NCI-H2227 (cell line): ENCODE measurements around the gene LSP1.
"Not testable (repeated sequence)": the region's sequence is repeated elsewhere in the genome, so short reads cannot be mapped to it uniquely, and the experiment has no call there.

Experiments
- DNase-seq: peaks from one replicate; lab custom pipeline; 2025; ENCODE audit not compliant: unreplicated experiment; lab: John Stamatoyannopoulos, UW

The LSP1 gene, protein sequence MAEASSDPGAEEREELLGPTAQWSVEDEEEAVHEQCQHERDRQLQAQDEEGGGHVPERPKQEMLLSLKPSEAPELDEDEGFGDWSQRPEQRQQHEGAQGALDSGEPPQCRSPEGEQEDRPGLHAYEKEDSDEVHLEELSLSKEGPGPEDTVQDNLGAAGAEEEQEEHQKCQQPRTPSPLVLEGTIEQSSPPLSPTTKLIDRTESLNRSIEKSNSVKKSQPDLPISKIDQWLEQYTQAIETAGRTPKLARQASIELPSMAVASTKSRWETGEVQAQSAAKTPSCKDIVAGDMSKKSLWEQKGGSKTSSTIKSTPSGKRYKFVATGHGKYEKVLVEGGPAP

DNA sequence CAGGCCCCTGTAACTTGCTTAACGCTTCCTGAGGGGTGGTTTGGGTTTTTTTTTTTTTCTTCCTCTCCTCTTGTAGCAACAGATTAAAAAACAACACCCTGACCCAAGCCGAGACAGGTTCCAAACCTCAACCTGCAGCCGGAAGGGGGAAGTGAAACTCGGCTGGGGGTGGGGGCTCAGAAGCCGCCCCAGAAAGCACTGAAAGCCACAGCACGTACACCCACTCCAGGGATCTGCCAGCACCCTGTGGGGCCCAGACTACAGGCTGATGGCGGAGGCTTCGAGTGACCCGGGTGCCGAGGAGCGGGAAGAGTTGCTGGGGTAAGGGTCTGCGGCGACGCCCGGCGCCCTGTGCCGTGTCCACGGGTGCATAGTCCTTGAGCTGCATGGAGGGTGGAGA is at the start of gene LSP1:
Gene LSP1 (plus strand): TSS at position 208 of the 400 bp plus-strand sequence. CDS start 61 bp downstream, at position 269.
- DNase-seq = no peak

DNA sequence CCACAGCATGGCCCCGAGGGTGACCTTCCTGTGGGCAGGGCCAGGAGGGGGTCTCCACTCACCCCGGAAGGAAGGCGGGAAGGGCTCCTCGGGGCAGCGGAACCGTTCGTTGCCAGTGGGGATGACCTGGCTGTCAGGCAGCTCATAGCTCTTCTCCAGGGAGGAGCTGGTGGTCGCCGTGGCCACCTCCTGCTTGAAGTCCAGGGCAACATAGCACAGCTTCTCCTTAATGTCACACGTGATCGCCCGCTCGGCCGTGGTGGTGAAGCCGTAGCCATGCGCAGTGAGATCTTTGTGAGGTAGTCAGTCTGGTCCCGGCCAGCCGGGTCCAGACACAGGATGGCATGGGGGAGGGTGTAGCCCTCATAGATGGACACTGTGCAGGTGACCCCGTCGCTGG is 49.6 kb upstream of the LSP1 start:
- DNase-seq = no peak

DNA sequence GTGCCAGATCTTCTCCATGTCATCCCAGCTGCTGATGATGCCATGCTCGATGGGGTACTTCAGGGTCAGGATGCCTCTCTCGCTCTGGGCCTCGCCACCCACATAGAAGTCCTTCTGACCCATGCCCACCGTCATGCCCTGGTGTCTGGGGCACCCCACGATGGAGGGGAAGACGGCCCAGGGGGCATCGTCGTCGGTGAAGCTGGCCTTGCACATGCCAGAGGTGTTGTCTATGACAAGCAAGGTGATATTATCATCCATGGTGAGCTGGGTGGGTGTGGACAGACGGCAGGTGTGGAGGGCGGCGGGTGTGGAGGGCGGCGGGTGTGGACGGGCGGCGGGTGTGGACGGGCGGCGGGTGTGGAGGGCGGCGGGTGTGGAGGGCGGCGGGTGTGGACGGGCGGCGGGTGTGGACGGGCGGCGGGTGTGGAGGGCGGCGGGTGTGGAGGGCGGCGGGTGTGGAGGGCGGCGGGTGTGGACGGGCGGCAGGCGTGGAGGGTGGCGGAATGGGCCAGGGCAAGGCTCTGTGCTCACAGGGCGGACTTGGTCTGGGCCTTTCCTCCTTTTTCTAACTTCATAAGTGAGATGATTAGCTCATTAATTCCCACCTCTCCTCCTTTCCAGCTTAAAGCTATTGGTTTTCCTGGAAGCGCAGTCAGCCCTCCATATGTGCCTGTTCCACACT is 48.9 kb upstream of the LSP1 start:
- DNase-seq = not testable (repeated sequence)

DNA sequence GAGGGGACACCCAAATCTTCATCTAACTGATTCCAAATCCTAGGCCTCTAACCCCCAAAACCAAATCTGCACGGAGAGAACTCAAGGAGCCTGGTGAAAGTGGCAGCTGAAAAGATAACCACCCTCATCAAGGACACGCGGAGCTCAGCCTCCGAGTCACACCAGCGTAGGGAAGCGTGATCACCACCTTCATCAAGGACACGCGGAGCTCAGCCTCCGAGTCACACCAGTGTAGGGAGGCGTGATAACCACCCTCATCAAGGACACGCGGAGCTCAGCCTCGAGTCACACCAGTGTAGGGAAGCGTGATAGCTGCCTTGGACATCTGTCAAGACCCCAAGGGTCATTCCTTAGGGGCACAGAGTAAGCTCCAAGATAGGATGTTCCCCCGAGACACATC is 47.4 kb upstream of the LSP1 start:
- no peak for DNase-seq

DNA sequence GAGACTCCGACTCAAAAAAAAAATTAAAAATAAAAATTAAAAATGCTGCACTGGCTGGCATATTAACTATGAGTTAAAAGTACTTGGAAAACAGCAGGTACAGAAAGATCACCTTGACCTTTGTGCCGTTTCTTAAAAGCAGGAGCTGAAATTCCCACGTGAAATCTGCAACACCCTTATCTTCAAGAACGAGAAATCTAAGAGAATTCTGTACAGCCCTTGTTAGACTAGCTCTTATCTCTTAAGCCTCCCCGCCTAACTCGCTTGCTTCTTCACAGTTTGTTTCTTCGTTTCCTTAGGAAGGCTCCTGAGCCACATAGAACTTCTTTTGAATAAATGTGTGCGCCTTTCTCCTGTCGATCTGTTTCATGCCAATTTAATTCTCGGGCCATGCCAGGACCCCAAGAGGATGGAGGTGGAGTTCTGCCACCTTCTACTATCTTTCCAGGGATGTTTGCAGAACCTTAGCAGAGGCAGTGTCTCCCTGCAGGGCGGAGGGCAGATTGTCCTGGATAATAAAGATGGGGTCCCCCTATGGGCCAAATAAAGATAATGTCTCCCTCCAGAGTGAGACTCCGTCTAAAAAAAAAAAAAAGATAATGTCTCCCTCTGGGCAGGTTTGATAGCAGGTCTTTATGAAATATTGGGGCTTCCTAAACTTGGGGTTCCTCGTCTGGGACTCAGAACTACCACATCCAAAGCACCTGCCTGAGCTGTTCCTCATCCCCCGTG is 45.5 kb upstream of the LSP1 start:
- no peak for DNase-seq

DNA sequence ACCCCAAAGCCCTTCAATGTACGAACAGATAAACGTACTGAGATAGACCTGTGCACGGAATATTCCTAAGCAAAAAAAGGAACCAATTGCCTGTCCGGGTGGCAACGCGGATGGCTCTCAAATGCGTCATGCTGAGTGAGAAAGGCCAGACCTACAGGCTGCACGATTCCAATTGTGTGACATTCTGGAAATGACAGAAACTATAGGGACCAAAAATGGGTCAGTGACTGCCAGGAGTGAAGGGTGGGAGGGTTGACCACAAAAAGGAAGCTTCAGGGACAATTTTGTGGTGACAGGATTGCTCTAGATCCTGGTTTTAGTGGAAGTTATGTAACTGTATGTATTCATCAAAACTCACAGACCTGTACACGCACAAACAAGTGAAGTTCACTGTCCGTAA is 42.1 kb upstream of the LSP1 start:
- no peak for DNase-seq

DNA sequence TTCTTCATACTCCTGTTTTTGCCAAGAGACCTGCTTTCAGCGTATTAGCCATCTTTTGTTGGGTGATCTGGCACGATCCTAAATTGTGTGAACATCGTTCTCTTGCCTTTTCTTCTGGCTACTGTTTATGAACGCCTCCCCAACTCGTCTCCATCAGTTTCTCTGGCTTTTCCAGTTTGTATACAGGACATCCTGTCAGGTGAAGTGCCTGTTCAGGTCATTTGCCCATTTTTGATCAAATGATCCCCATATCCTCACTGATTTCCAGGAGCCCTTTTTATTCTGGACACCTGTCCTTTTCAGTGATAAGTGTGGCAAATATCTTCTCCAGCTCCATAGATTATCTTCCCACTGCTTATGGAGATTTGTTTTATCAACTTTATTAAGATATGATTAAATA is 40.6 kb upstream of the LSP1 start:
- no peak for DNase-seq

DNA sequence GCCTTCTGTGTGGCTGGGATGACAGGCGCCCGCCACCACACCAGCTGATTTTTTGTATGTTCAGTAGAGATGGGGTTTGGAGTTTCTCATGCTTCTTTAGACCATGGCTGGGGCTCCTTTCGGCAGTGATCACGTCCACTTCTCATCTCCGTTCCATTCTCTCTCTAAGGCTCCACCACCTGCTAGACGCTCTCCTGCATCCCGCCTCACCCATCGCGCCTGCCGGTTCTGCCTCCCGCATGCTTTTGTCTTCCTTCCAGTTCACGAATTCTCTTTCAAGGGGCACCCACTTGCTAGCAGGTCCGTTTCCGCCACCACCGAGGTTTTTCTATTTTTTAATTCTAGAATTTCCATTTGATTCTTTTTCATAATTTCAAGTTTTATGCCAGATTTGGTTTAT is 40.1 kb upstream of the LSP1 start:
- no peak for DNase-seq

GRCh38 chr11:1813356-1813755 is 39.5 kb upstream of the LSP1 start:
- DNase-seq = not testable (repeated sequence)

- no peak for DNase-seq
Measured at GRCh38 chr11:1814691-1815090, 38.2 kb upstream of the LSP1 start.

GRCh38 chr11:1815311-1815710 is 37.6 kb upstream of the LSP1 start:
- no peak for DNase-seq

DNA sequence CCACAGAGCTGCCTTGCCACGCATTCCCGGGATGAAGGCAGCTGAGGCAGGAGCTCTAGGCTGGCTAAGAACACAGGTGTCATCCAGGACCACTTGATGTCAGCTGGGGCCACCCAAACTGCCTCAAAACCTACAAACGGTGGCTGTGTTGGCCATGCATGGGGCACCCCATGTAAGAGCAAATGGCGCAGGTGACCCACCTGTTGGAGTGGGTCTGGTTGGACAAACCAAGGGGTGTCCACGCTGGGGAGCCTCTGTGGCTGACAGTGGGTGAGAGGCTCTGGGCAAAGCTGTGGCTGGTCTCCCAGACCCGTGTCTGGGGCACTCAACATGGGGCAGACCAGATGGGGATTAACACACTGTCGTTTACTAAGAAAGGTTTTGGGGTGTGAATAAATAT is 37.1 kb upstream of the LSP1 start:
- DNase-seq = no peak

DNA sequence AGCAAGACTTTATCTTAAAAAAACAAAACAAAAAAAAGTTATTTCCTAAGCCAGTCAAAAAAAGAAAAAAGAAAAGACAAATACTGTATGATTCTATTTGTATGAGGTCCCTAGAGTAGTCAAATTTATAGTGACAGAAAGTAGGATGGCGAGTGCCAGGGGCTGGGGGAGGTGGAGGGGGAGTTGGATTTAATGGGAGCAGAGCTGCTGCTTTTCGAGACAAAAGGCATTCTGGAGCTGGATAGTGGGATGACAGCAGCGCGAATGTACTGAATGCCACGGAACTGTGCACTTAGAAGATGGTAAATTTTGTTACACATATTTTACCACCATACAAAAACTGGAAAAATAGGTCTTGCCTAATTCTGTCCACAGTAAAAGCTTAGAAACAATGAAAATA is 35.9 kb upstream of the LSP1 start:
- no peak for DNase-seq

GRCh38 chr11:1817511-1817910 is 35.4 kb upstream of the LSP1 start:
- DNase-seq = no peak

DNA sequence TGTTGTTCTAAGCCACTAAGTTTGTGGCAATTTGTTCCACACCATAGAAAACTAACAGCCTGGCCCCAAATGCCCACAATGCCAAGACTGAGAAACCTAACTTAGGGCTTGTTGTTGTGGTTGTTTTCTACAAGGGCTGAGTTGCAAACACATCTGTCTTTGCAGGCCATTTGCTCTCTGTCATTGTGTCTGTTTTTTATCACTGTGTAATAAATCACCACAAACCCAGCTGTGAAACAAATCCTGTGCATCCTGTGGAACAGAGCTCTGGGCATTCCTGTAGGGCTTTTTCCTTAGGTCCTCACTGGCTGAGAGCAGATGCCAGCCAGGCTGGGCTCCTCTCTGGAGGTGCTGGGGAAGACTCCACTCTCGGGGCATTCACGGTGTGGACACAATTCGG is 33.8 kb upstream of the LSP1 start:
- DNase-seq = no peak

GRCh38 chr11:1820463-1821325 is 32.2 kb upstream of the LSP1 start:
- no peak for DNase-seq

- no peak for DNase-seq
Measured at GRCh38 chr11:1821562-1821961, 31.3 kb upstream of the LSP1 start.

DNA sequence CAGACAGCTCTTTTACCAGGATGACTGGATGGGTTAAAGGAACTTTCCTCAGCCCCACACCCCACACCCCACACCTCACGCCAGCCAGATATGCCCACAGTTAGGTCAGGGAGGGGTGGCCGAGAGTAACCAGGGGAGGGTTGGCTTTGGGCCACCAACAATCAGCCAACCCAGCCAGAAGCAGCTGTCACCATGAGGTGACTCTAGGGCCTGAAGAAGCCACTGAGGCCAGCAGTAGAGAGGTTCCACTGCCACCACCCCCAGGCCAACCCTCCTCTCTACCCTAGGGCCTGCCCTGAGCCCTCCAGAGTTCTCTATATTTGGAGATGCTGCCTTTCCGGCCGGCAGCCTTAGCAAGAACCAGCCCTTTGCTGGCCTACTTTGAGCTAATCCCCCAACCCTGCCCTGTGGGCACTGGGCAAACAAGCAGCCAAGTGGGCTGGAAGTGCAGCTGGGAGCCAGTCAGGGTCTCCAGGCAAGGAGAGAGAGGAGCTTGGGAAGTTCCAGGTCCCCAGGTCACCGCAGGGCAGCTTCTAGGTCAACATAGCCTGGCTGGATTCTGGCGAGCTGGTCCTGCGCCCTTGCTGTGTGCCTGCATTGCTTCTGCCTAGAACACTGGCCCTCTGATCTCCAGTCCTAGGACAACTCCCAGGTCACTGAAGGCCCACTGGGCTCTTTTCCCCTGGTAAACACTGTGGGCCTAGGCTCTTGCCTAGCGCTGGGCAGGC is 30.1 kb upstream of the LSP1 start:
- DNase-seq = no peak

DNA sequence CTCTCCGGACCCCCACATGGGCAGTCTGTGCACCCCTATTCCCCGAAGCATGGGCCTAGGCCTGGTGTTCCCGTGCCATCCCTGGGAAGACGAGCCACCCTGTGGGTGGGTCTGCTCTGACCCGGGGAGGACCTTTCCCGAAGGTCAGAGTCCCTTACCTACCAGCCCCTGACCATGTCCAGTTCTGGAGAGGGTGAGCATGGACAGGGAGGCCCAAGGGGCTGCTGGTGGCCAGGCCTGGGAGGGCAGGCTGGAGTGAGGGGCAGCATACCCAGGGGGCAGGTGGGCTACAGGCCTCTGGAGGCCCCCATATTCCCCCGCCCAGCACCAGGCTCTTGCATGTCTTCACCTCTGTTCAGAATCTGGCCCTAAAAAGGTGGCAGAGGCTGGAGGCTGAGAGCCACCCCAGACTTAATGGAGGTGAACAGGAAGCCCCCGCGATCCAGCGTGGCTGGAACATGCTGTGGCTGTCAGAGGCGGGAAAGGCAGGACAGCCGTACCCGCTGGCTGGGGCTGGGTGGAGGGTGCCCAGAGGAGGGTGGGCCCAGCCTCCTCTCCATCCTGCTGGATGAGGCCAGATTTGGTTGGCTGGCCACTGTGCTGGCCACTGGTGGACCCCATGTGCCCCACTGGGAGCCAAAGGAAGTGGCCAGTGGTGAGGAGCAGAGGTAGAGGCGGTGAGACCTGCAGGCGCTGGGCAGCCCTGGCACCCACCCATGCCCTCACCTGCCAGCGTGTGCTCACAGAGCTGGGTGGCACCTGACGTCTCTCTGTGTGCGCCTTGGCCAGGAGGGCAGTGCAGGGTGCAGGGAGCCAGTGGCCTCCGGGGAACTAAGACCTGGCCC is 29.3 kb upstream of the LSP1 start:
- DNase-seq = no peak
